SH-SY5Y (cell line): ENCODE results near the gene FBXO40.

Experiments used
- GATA2 ChIP-seq: IDR thresholded peaks from 2 replicates; pipeline ENCODE4 v1.6.1; 2011; ENCODE audit warnings: mild to moderate bottlenecking, low read depth, low read length
- GATA3 ChIP-seq: IDR thresholded peaks from 2 replicates; pipeline ENCODE4 v1.6.1; 2011; ENCODE audit warnings: low read depth, mild to moderate bottlenecking, low read length, moderate library complexity

- TF ChIP-seq GATA2 (no peak), GATA3 (no peak)
Measured at GRCh38 chr3:121645054-121645453, 51.9 kb downstream of the FBXO40 start.
